ENCODE measurements around the gene MTF1. TPM values are rescaled to one million over a fixed set of nuclear protein-coding genes. Genes with fewer than 3 reads are reported as not detected.

The MTF1 gene
- total RNA-seq, 4 donors from 2014 or later, result 4.0 to 7.4 (median 6.7) TPM

GRCh38 chr1:37831109-37831508 lies 28.3 kb downstream of the MTF1 start:
- Histone ChIP-seq H3K4me3 (no peak overlapping the region), H3K36me3 (peaks cover 52 to 93% (median 87%) of the 10 kb centered on the region in 4 donors), H3K9me3 (no peaks in the 10 kb centered on the region), H3K4me1 (no peaks in the 10 kb centered on the region), H3K27ac (replicated peaks in 1 of 4) (no peak overlapping the region), H3K27me3 (no peaks in the 10 kb centered on the region)
- 92% methylated on average over 4 of the region's 4 CpGs for WGBS
- intact Hi-C loops (cut with DNase I), result no loop called here
- no peak for DNase-seq (ENCODE audit: extremely low spot score)
- no peak for TF ChIP-seq EP300 (IDR thresholded peaks at IDR 0.05)
- TF ChIP-seq POLR2A (IDR thresholded peaks at IDR 0.05; ENCODE audit: low read depth), result no peak
- TF ChIP-seq POLR2AphosphoS5 (IDR thresholded peaks at IDR 0.05), result no peak
- no peak for TF ChIP-seq CTCF (IDR thresholded peaks at IDR 0.05)

GRCh38 chr1:37828410-37829074 lies 30.9 kb downstream of the MTF1 start:
- 94% methylated on average over 12 of the region's 12 CpGs for WGBS
- Histone ChIP-seq H3K9me3 (no peaks in the 10 kb centered on the region), H3K27me3 (no peaks in the 10 kb centered on the region), H3K27ac (replicated peaks in 1 of 4) (no peak overlapping the region), H3K36me3 (peaks cover 33 to 82% (median 68%) of the 10 kb centered on the region in 4 donors), H3K4me1 (peaks cover 0 to 4% (median 0%) of the 10 kb centered on the region in 4 donors), H3K4me3 (no peak overlapping the region)
- DNase-seq (ENCODE audit: extremely low spot score), result no peak
- no peak for TF ChIP-seq EP300 (IDR thresholded peaks at IDR 0.05)
- TF ChIP-seq POLR2AphosphoS5 (IDR thresholded peaks at IDR 0.05), result no peak
- TF ChIP-seq POLR2A (IDR thresholded peaks at IDR 0.05; ENCODE audit: low read depth), result no peak
- no peak for TF ChIP-seq CTCF (IDR thresholded peaks at IDR 0.05)
- intact Hi-C loops (cut with DNase I), result no loop called here

- 74% methylated on average over 2 of the region's 2 CpGs for WGBS
- intact Hi-C loops (cut with DNase I), result no loop called here
- Histone ChIP-seq H3K4me3 (no peak overlapping the region), H3K9me3 (no peaks in the 10 kb centered on the region), H3K27ac (replicated peaks in 1 of 4) (no peak overlapping the region), H3K27me3 (no peaks in the 10 kb centered on the region), H3K36me3 (peaks cover 35 to 82% (median 69%) of the 10 kb centered on the region in 4 donors), H3K4me1 (peaks cover 0 to 4% (median 0%) of the 10 kb centered on the region in 4 donors)
- no peak for DNase-seq (ENCODE audit: extremely low spot score)
- TF ChIP-seq EP300 (IDR thresholded peaks at IDR 0.05), result no peak
- TF ChIP-seq POLR2AphosphoS5 (IDR thresholded peaks at IDR 0.05), result no peak
- no peak for TF ChIP-seq CTCF (IDR thresholded peaks at IDR 0.05)
- no peak for TF ChIP-seq POLR2A (IDR thresholded peaks at IDR 0.05; ENCODE audit: low read depth)
Measured at GRCh38 chr1:37825506-37825905, 33.9 kb downstream of the MTF1 start.

GRCh38 chr1:37824001-37824400 lies 35.4 kb downstream of the MTF1 start:
- intact Hi-C loops (cut with DNase I), result no loop called here
- peaks cover 0 to 4% (median 0%) of the 10 kb centered on the region in 4 donors for H3K4me1 ChIP-seq
- DNase-seq (ENCODE audit: extremely low spot score), result no peak
- no peaks in the 10 kb centered on the region for H3K9me3 ChIP-seq
- TF ChIP-seq POLR2A (IDR thresholded peaks at IDR 0.05; ENCODE audit: low read depth) (no peak), EP300 (IDR thresholded peaks at IDR 0.05) (no peak), CTCF (IDR thresholded peaks at IDR 0.05) (no peak), POLR2AphosphoS5 (IDR thresholded peaks at IDR 0.05) (no peak)
- 91% methylated on average over 2 of the region's 2 CpGs for WGBS
- H3K36me3 ChIP-seq, result peaks cover 24 to 82% (median 70%) of the 10 kb centered on the region in 4 donors
- H3K27ac ChIP-seq (replicated peaks in 1 of 4), result no peak overlapping the region
- no peaks in the 10 kb centered on the region for H3K27me3 ChIP-seq
- H3K4me3 ChIP-seq, result no peak overlapping the region

Measured in esophagus muscularis mucosa (tissue), 4 donors.